Measurements from ENCODE around the gene FAHD2A.
"Not testable (repeated sequence)": the region's sequence is repeated elsewhere in the genome, so short reads cannot be mapped to it uniquely, and the experiment has no call there.

The FAHD2A gene

DNA sequence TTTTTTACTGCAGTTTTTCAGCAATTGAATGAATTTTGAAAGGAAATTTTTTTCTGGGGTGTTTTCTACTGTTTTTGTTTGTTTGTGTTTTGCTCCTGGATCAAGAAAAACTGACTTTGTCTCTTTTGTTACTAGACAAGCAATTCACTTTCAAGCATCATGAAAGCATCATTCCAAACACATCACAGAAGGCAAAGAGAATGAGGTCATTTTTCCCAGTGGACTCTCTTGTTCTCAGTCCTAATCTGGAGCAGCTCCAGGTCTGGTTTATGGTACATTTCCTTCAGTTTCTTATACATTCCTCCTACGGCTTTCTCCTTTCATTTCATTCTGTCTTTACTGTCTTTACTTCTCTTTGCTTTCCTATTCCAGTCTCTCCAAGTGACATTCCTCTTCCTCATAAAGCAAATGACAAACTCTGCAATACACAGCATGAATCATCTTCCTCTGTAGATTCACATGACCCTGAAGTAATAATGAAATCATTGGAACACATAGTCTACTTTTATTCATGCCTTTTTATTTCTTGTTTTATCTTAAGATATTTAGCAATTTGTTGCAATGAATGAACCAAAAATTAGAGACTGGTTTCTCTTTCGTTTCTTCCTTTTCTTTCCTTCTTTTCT, 40.1 kb downstream of the FAHD2A start:
- not testable (repeated sequence) for DNase-seq

DNA sequence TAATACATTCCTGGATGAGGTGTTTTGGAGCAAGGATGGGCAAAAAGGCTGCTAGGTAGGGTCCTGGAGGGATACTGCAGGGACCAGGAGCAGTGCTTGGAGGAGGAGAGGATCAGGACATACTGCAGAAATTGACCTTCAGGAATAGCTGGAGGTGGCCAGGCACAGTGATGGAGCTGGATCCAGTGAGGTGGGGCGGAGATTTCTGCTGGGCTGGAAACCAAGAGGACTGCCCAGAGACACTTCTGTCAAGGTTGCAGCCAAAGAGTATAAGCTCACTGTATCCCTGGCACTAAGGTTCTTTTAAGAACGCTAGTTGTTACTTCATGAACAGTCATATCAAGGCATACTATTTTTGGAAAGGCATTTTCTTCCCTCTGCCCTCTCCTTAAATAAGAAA, 42.8 kb downstream of the FAHD2A start:
- not testable (repeated sequence) for DNase-seq

DNA sequence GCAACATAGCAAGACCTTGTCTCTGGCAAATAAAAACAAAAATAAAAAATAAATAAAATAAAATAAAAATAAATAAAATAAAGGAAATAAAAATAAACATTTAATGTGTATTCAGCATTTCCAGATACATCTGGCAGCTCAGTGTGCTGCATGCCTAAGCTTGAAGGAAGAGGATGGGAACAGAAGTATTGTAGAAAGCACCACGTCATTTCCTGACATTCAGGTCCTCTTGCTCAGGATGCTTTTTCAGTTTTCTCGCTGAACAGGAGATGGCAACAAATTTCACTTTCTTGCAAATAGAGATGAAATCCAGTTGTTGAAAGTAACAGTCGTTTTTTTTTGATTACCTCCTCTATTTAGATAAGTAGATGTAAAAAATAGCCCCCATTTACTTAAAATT, 60.8 kb downstream of the FAHD2A start:
- not testable (repeated sequence) for DNase-seq
